Endothelial cell of umbilical vein (primary cell): ENCODE measurements around the gene OTOP2. TPM values are rescaled to one million over a fixed set of nuclear protein-coding genes. Genes with fewer than 3 reads are reported as not detected.

Source experiments
- BruUV-seq: library from RNA; stranded (reverse); fragments of 400-500 nt; replicated peaks from 2 replicates; lab custom pipeline; 2021; lab: Mats Ljungman, UMichigan
- CTCF ChIA-PET: fragments of 300-600, 350-600 bp; sonication (Branson Sonifier 250); formaldehyde crosslinking; loops from one replicate; lab custom pipeline; 2021; ENCODE audit warnings: antibody characterized with exemption, inconsistent platforms; lab: Charles Lee
- POLR2A ChIA-PET: fragments of 300-600, 350-600 bp; sonication (Branson Sonifier 250); formaldehyde crosslinking; loops from one replicate; lab custom pipeline; 2021; ENCODE audit warnings: antibody characterized with exemption, inconsistent platforms; lab: Charles Lee
- DNase-seq: peaks from one replicate; pipeline ENCODE4 v3.0.0-alpha.2; 2011; ENCODE audit warnings: low read depth, low spot score
- FAIRE-seq: peaks from 2 replicates; lab custom pipeline; 2011; peaks lifted over from hg19 to GRCh38; lab: Jason Lieb, UNC
- H2AFZ ChIP-seq: 2 replicates; pipeline ENCODE4 v1.6.0; 2012; ENCODE audit warnings: low read depth, low read length, control low read depth, inconsistent platforms
- H3K27ac ChIP-seq: 2 replicates; pipeline ENCODE4 v1.5.1; 2011; ENCODE audit warnings: low read depth, mild to moderate bottlenecking, control low read depth, low read length, moderate library complexity; ENCODE audit not compliant: insufficient read depth
- H3K27me3 ChIP-seq, 2 experiments: 2 replicates each; pipeline versions ENCODE4 v1.6.0 to v1.6.1; 2011; ENCODE audit warnings: low read length in 2 of 2, mixed read lengths in 1 of 2; ENCODE audit not compliant: control insufficient read depth in 2 of 2, insufficient read depth in 2 of 2
- H3K36me3 ChIP-seq, 2 experiments: 2 replicates in 1 of 2; 3 replicates in 1 of 2; pipeline ENCODE4 v1.5.1; 2011; ENCODE audit warnings: low read length in 2 of 2, mild to moderate bottlenecking in 1 of 2, moderate library complexity in 1 of 2; ENCODE audit not compliant: control insufficient read depth in 2 of 2, insufficient read depth in 2 of 2; ENCODE audit errors: extremely low read depth in 1 of 2
- H3K4me1 ChIP-seq: 3 replicates; pipeline ENCODE4 v1.5.1; 2011; ENCODE audit warnings: mild to moderate bottlenecking, low read length; ENCODE audit not compliant: control insufficient read depth, insufficient read depth; ENCODE audit errors: extremely low read depth
- H3K4me2 ChIP-seq: 2 replicates; pipeline ENCODE4 v1.6.1; 2011; ENCODE audit warnings: low read length, control low read depth, mixed read lengths; ENCODE audit not compliant: insufficient read depth
- H3K4me3 ChIP-seq, 3 experiments: fragments of 200-600 bp in 1 of 3; sonication (generic), shearing (Covaris generic) in 1 of 3; replicated peaks in 1 of 3; 2 replicates each; pipeline ENCODE4 v1.5.1; 2011 to 2016; ENCODE audit warnings: control low read depth in 3 of 3, low read length in 3 of 3, mild to moderate bottlenecking in 2 of 3, inconsistent platforms in 1 of 3, low read depth in 1 of 3, moderate library complexity in 1 of 3; ENCODE audit not compliant: insufficient read depth in 1 of 3
- H3K79me2 ChIP-seq: 2 replicates; pipeline ENCODE4 v1.6.0; 2012; ENCODE audit warnings: low read length, inconsistent platforms; ENCODE audit not compliant: control insufficient read depth, insufficient read depth
- H3K9ac ChIP-seq: replicated peaks from 2 replicates; pipeline ENCODE3; 2011; ENCODE audit warnings: low read length, control low read depth; ENCODE audit not compliant: insufficient read depth; ENCODE audit errors: extremely low read depth
- H3K9me1 ChIP-seq: replicated peaks from 3 replicates; pipeline ENCODE4 v1.6.0; 2011; ENCODE audit warnings: mild to moderate bottlenecking, low read length; ENCODE audit not compliant: control insufficient read depth, insufficient read depth; ENCODE audit errors: extremely low read depth
- H3K9me3 ChIP-seq: replicated peaks from 2 replicates; pipeline ENCODE4 v1.5.1; 2012; ENCODE audit warnings: low read length, inconsistent platforms; ENCODE audit not compliant: control insufficient read depth, insufficient read depth
- H4K20me1 ChIP-seq: replicated peaks from 2 replicates; pipeline ENCODE3; 2011; ENCODE audit warnings: mild to moderate bottlenecking, low read length; ENCODE audit not compliant: control insufficient read depth, insufficient read depth; ENCODE audit errors: extremely low read depth
- CTCF ChIP-seq, 2 donors: IDR thresholded peaks; 1 replicate in 1 of 2; 2 replicates in 1 of 2; pipeline ENCODE4 v1.5.1; 2011; ENCODE audit warnings: low read length in 2 of 2, mild to moderate bottlenecking in 2 of 2, moderate library complexity in 2 of 2, control low read depth in 1 of 2, inconsistent platforms in 1 of 2, low read depth in 1 of 2; ENCODE audit not compliant: insufficient read depth in 1 of 2; ENCODE audit errors: extremely low read depth in 1 of 2
- EZH2 ChIP-seq: IDR thresholded peaks from 2 replicates; pipeline ENCODE4 v1.6.1; 2012; ENCODE audit warnings: borderline replicate concordance, low read depth, mild to moderate bottlenecking, moderate library complexity, low read length, inconsistent platforms; ENCODE audit not compliant: severe bottlenecking
- FOS ChIP-seq: IDR thresholded peaks from 2 replicates; pipeline ENCODE4 v1.6.1; 2011; ENCODE audit warnings: mild to moderate bottlenecking, low read length, moderate library complexity, borderline replicate concordance; ENCODE audit not compliant: insufficient read depth
- JUN ChIP-seq: IDR thresholded peaks from 2 replicates; pipeline ENCODE4 v1.6.1; 2011; ENCODE audit warnings: borderline replicate concordance, low read depth; ENCODE audit not compliant: insufficient read length, insufficient read depth
- MAX ChIP-seq: IDR thresholded peaks from 2 replicates; pipeline ENCODE4 v1.6.1; 2011; ENCODE audit not compliant: insufficient read depth, insufficient read length
- MYC ChIP-seq: IDR thresholded peaks from one replicate; pipeline ENCODE4 v1.6.1; 2011; ENCODE audit warnings: mild to moderate bottlenecking, low read depth, low read length
- POLR2A ChIP-seq: IDR thresholded peaks from 2 replicates; pipeline ENCODE4 v1.6.1; 2012; ENCODE audit warnings: low read depth, mild to moderate bottlenecking, control low read depth, low read length
- POLR2AphosphoS5 ChIP-seq: IDR thresholded peaks from 2 replicates; pipeline ENCODE4 v1.6.1; 2012; ENCODE audit warnings: low read depth, mild to moderate bottlenecking, control low read depth, low read length, moderate library complexity; ENCODE audit not compliant: insufficient read depth
- dilution Hi-C: fragments of 300-500 bp; cut with MboI; formaldehyde crosslinking; loops from one replicate; pipeline ENCODE4 v1.15.0; 2019; ENCODE audit warnings: low sequenced_read_pairs; ENCODE audit not compliant: extremely low pct_ligation_motif_present
- intact Hi-C: fragments of 100-400 bp; cut with micrococcal nuclease; formaldehyde crosslinking; loops from one replicate; pipeline ENCODE4 v1.10.0; 2022
- polyA plus RNA-seq, 4 experiments: library from polyadenylated mRNA; depleted of rRNA in 3 of 4; stranded (reverse) in 3 of 4; unstranded in 1 of 4; fragments of >200 nt; gene quantifications; 2 replicates each; pipeline versions ENCODE4 v1.2.1 to v1.2.3, GENCODE V29; 2011 to 2012; ENCODE audit warnings: missing spikeins in 1 of 4
- total RNA-seq: library from RNA; stranded (reverse); gene quantifications from 2 replicates; pipeline ENCODE4 v1.2.3, GENCODE V29; 2021

Gene OTOP2
- total and polyA plus RNA-seq, 2 donors (not counting 3 experiments of a cell fraction or from before 2014, with no cell fraction given): not detected

- H3K4me3 ChIP-seq: no peak overlapping the region
- CTCF ChIA-PET: interaction anchor here (1.3 to 3.8 kb wide), 3 partner anchors 9 to 28 kb away, joined by 3 to 19 read pairs (median 5); partner anchors contain the start of gene OTOP2
- no peaks in the 10 kb centered on the region for H3K4me1 ChIP-seq
- FAIRE-seq (no peak), DNase-seq (no peak)
- H3K27me3 ChIP-seq: no peaks in the 10 kb centered on the region
- no peaks in the 10 kb centered on the region for H3K9me1 ChIP-seq
- POLR2A ChIA-PET: no interaction called here
- dilution Hi-C loops (no loop called here), intact Hi-C loops (no loop called here)
- H3K4me2 ChIP-seq: no peak overlapping the region
- TF ChIP-seq JUN (no peak), FOS (no peak), EZH2 (no peak), POLR2A (no peak), POLR2AphosphoS5 (no peak), CTCF (IDR thresholded peaks at IDR 0.05; ENCODE audit: extremely low read depth in 1 of 2, insufficient read depth in 1 of 2, low read depth in 1 of 2, low read length in 2 of 2) (no peak), MAX (no peak), MYC (no peak)
- no TSS peak for BruUV-seq
- no peaks in the 10 kb centered on the region for H4K20me1 ChIP-seq
- H3K27ac ChIP-seq: no peak overlapping the region
- no peaks in the 10 kb centered on the region for H3K9me3 ChIP-seq
- H3K79me2 ChIP-seq: no peaks in the 10 kb centered on the region
- no peak overlapping the region for H3K9ac ChIP-seq
- H3K36me3 ChIP-seq: no peaks in the 10 kb centered on the region
- H2AFZ ChIP-seq: no peak overlapping the region
These were observed 28.5 kb downstream of the OTOP2 start for GRCh38 chr17:74952431-74953133.
